ENCODE measurements around the gene TLX1.

TLX1 gene

DNA sequence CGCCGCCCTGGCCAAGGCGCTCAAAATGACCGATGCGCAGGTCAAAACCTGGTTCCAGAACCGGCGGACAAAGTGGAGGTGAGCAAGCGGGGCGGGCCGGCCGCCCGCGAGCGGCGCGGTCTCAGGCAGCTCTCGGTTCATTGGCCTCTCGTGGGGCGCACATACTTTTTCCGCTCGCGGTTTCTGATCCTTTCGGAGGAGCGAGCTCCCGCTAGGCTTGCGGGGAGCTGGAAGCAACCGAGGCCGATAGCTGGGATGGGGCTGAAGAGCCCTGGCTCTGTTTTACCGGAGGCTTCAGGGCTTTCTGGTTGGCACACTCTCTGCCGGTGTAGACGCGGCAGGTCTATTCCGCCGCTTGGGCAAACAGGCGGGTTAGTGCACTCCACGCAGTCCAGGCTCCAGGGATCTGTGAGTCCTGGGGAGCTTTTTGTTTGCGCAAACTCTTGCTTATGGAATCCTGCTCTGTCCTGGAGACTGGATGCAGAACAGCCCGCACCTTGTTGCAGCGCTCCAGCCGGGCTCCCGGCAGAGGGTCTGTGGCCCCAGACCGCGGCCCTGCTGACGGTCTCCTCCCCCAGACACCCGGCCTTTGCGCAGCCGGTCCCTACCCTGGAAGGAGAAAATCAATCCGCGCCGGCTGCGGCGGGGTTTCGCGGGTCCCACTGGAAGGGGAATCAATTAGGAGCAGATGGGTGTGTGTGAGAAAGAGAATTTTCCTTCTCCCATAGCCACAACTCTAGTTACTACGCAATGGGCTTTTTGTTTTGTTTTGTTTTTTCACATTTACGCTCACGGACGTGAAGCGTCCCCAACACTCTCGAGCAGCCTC lies 3.4 kb downstream of the TLX1 start:
- no peak for DNase-seq

DNA sequence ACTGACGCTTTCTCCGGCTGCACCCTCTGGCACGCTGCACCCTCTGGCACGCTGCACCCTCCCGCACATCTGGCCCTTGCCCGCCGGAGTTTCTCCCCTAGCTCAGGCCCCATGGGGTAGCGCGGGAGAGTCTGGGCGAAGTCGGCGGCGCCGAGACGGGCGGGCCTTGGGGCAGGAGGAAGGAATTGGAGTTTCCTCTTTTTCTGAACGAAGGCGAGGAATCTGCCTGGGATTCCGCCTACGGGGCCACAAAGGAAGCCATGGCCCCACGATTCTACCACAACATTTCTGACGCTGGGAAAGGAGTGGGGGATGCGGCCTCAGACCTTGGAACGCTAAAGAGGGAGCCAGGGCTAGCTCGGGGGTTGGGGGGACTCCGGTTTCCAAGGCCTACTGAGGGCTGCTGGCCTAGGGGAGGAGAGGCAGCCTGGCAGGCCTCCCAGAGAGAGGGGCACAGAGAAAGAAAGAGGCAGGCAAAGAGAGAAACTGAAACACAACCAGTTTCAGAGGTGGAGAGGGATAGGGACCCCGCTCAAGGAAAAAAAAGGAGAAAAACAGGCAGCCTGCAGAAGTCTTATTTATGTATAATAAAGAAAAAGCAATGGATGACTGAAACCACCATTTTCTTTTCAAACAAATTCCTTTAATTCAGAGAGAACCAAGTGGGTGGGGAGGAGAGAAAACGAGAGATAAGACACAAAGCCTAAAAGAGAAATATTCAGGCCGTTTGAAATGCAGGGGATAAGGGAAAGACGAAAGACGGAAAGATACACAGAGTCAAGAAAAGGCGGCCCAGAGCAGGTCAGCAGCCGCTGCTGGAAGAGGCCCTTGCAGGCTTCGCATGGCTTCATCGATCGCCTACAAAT lies 4.3 kb downstream of the TLX1 start:
- no peak for DNase-seq

GRCh38 chr10:101136007-101136707 lies 5.1 kb downstream of the TLX1 start:
- no peak for DNase-seq

GRCh38 chr10:101136708-101137121 lies 5.6 kb downstream of the TLX1 start:
- no peak for DNase-seq

DNA sequence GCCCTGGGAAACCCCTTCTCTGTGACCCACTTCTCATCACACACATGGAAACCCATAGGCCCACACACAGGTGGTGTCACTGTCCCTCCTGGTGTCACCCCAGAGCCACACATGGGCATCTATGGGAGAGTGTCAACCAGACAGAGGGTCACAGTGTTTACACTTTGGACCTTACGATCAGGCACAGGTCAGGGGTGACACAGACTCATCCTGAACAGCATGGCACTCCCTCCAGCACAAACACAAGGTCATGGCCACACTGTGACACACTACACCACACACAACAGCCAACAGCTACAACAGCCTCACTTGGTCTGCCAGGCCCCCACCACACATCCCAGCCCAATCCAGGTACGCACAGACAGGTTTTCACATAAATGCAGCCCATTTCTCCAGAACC lies 6.2 kb downstream of the TLX1 start:
- DNase-seq, result no peak

GRCh38 chr10:101138788-101139420 lies 7.8 kb downstream of the TLX1 start:
- no peak for DNase-seq

- no peak for DNase-seq
Measured at GRCh38 chr10:101139421-101139911, 8.4 kb downstream of the TLX1 start.

GRCh38 chr10:101140084-101140949 lies 9.2 kb downstream of the TLX1 start:
- DNase-seq, result no peak

DNA sequence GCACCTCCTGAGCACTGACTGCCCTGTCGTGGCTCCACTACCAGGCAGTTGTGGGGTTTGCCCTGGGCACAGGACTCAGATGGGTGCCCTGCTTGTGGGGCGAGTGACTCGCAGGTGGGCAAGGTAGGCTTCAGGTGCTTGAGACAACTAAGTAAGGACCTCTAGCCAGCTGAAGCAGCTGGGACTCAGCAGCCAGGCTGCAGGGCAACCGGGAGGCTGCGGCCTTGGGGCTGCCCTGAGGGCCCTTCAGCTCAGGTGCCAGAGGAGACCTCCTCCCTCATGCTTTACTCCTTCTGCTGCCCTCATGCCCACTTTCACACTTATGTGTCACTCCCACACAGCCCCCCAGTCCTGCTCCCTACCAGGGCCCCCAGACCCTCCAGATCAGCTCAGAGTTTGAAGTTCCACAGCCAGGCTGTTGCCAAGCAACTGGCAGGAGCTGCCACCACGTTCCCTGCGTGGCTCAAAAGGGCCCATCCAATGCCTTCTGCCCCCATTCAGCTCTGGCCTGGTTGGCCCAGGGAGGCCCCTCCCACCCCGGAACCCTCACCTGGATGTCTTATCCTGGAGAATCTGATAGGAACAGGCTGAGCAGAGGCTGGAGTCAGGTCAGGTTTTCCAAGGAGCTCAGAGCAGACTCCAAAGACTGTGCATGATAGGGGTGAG lies 10.0 kb downstream of the TLX1 start:
- no peak for DNase-seq

DNA sequence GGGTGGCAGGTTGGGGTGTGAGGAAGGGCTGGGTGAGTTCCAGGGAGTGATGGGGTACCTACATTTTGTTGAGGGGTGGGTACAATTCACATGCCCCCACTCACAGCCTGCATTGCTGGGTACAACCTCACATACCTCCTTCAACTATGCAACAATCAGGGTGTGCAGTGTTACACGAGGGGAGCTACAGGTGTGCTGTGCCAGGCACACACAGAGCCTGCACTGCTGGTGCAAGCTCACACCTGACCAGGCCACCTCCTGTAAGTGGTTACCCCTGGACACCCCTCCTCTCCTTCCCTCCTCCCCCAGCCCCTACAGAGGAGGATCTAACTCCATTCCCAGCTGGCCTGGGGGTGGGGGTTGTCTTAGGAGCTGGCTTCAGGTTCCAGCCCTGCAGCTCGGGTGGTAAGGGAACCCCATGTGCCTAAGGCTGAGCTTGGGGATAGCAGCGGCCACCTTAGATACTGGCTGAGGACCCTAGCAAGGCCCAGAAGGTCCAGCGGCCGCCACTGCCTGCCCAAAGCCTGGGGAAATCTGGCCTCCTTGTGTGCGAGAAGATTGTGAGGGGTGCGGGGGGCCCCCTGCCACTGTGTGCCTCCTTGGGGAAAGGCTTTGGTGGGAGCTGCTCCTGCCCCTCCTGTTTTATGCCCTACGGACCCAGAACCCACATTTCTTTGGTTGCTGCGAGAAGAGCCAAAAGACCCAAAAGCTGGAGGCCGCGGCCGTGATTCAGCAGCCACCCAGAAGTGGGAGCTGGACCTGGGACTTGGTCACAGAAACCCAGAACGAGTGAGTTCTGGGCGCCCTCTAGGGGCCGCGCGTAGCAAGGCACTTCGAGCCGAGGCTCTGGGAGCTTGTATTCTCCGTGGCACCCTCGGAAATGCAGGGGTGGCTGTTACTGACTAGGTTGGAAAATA lies 10.8 kb downstream of the TLX1 start:
- DNase-seq, result peak; percentile 90

- DNase-seq, result no peak
Measured at GRCh38 chr10:101142533-101143344, 11.6 kb downstream of the TLX1 start.

DNA sequence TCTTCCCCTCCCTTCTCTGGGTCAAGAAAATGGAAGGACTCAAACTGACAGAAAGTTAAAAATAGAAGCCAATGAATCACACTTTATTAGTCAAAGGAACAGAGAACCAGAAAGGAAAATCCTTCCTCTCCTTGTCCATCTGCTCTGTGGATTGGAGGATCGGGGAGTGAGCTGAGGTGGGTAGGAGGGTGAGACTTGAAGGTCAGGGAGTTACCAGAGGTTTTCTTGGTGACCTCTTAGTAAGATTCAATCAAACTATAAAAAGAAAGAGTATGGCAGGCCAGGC lies 12.2 kb downstream of the TLX1 start:
- DNase-seq, result no peak

GRCh38 chr10:101144053-101144452 lies 13.0 kb downstream of the TLX1 start:
- no peak for DNase-seq

DNA sequence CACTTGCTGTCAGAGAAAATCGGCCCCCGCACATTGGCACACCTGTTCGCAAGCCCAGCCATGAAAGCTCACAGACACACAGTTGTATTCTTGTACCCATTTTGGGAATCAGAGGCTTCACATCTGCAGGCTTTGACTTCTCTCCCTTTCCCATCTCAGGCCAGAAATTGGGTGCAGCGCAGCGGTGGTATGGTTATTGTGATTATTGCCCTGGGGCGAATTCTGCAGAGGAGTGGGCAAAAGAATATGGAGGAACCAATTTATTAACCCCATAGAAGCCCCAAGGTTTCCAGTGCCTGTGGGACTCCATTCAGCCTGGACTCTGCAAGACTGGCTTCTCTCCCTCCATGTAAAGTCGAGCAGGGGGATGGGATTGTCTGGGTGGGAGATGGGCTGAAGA lies 14.0 kb downstream of the TLX1 start:
- no peak for DNase-seq

GRCh38 chr10:101145750-101146391 lies 14.8 kb downstream of the TLX1 start:
- no peak for DNase-seq

DNA sequence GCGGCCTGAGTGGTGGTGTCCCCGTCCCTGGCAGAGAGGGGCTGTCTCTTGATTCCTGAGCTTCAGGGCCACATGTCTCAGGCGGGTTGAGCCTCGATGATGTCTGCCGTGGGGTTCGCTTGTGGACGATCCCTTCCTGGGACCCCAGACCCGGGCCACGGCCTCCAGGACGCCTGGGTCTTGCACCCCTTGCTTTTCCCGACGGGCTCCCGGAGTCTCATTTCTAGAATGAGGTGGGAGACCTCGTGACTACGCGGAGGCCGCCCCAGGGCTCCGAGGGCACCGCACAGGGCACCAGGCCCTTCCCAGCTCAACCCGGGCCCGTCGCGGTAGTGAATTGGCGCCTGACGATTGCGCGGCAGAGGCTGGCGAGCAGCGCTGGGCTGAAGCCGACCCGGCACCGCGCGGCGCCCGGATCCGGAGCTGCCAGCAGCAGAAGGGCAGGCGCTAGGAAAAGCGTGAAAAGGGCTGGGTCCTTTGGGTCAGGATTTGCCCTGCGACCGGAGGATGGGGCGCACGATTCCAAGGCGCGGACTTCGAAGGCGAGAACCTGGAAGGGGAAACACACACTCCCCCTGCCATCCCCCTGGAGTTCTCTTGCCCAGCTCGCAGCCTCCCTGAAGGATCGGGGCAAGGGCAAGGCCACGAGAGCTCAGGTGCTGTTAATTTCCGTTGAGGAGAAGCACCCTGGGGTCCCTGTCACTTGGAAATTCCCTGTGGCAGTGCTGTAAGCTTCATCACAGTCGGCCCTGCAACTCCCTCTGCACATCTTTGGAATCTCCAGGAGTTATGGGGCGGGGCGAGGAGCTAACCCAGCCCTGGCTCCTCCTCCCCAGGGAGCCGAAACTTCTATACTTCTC lies 15.5 kb downstream of the TLX1 start:
- DNase-seq, result no peak

DNA sequence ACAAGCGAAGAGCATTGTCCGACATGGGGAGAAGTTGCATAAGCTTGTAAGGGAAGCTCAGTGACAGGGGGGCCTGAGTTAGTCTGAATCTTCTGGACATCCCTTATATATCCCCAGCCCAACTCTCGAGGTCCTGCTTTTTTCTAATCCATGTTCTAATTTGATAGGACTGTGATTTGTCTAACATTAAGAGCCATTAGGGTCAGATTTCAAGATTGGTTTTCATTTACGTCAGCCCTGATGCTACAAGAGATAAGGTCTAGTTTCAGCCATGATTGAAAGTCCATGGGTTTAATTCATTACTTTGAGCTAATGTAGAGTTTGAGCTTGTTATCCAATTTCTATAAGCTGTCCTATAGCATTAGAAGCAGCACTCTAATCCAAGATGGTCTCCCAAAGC lies 20.3 kb downstream of the TLX1 start:
- DNase-seq, result no peak

DNA sequence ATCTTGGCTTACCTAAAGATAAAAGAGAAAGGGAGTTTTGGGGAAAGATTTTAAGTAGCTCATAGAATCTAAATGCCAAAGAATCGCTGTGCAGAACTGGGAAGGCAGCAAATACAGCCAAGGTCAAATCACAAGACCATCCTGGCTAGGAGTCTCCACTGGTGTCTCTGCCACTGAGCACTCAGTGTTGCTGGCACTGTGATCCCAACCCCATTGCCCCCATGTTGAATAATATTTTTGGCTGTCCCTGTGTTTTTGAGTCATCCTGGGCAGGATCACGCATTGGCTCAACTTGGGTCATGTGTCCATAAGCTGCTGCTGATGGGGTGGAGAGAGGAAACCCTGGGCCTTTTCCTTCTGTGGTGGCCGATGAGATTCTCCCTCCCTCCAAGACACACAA lies 21.2 kb downstream of the TLX1 start:
- DNase-seq, result no peak

All from hematopoietic multipotent progenitor cell treated with erythropoietin and hydrocortisone succinate and interleukin-3 and kit ligand, for 4 days (in vitro differentiated cells).